ENCODE results near the gene FGF11. TPM values are rescaled to one million over a fixed set of nuclear protein-coding genes. Genes with fewer than 3 reads are reported as not detected.

FGF11 gene
- total and polyA plus RNA-seq, 2 of the 4 experiments (the other 2 are of a cell fraction) = 0.18 to 1.1 TPM

DNA sequence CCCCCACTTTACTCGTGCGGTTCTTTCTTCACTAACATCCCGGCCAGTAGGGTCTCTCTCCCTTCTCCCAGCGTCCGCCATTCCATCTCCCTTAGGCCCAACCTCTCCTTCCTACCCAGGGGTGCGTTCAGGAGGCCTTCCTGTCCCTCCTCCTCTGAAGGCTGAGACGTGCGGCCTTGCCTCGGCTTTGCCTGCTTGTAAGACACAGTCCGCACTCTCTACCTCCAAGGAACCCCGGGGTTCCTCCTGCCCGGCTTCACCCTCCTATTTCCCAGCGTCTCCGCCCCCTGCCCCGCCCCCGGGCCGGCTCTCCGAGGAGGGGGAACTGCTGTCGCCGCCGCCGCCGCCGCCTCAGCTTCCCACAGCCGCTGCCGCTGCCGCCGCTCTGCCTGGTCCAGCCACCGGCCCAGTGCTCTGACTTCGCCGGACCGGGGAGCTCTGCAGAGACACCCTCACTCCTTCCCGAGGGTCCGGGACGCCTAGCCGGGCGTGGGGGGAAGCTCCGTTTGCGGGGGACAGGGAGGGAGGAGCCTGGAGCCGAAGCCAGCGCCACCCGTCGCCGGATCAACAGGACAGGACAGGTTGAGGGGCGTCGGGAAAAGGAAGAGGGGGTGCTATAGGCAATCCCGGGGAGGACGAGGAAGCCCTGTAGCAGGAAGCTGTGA is 1.2 kb upstream of the FGF11 start:
- Histone ChIP-seq H3K4me3 (ENCODE audit: insufficient read depth, low read depth, low read length) (peak overlapping the region; percentile 12; the same call in 1 of the 2 replicates), H3K4ac (ENCODE audit: low read depth, low read length) (no peak overlapping the region)

More for the DNA sequence above, 1.2 kb upstream of the FGF11 start:
- intact Hi-C loops (cut with micrococcal nuclease) (loop anchor here (1.0 to 5.0 kb wide), 4 partner anchors 33 to 123 kb away; partner anchors contain the start of genes KCTD11, SENP3 and TMEM256), in situ Hi-C loops (cut with MboI; ENCODE audit: low sequenced_read_pairs) (no loop called here), dilution Hi-C loops (cut with HindIII; ENCODE audit: low sequenced_read_pairs, unreplicated experiment) (no loop called here)
- ChIA-PET POLR2A (ENCODE audit: unreplicated experiment) (no interaction called here), CTCF (interaction anchor here (0.6 to 1.8 kb wide), 2 partner anchors 39 to 161 kb away, joined by 6 to 10 read pairs; no protein-coding TSS in a partner anchor)
- Histone ChIP-seq H2AFZ (replicated peaks; ENCODE audit: low read length, poor library complexity) (peak overlapping the region; percentile 16), H3K9me3 (ENCODE audit: control insufficient read depth, insufficient read depth, low read length) (no peaks in the 10 kb centered on the region), H3K27ac (ENCODE audit: insufficient read depth, low read length) (no peak overlapping the region), H3K9ac (ENCODE audit: low read depth, low read length) (no peak overlapping the region; the same call in 1 of the 2 replicates), H3K4me2 (ENCODE audit: low read depth, low read length) (no peak overlapping the region), H2AK5ac (ENCODE audit: low read depth, low read length) (no peak overlapping the region), H3K27me3 (ENCODE audit: control insufficient read depth, insufficient read depth, low read length) (peaks cover 34% of the 10 kb centered on the region), H3K36me3 (ENCODE audit: control insufficient read depth, insufficient read depth, low read length) (no peaks in the 10 kb centered on the region), H4K20me1 (ENCODE audit: insufficient read depth, low read length) (peaks cover 3% of the 10 kb centered on the region; the same call in 1 of the 2 replicates), H4K5ac (ENCODE audit: low read depth, low read length) (no peak overlapping the region), H2AK9ac (replicated peaks; ENCODE audit: low read depth, low read length, poor library complexity) (peak overlapping the region; percentile 34), H2BK15ac (ENCODE audit: low read depth, low read length) (no peak overlapping the region), H3K4me1 (ENCODE audit: control insufficient read depth, insufficient read depth, low read length) (peaks cover 8% of the 10 kb centered on the region), H4K8ac (ENCODE audit: low read depth in 2 of 2, low read length in 2 of 2) (no peak overlapping the region), H3K14ac (replicated peaks; ENCODE audit: low read depth, low read length) (no peak overlapping the region), H3K23ac (ENCODE audit: low read depth, low read length) (no peak overlapping the region), H2BK120ac (ENCODE audit: low read depth, low read length) (no peak overlapping the region), H3K56ac (ENCODE audit: extremely low read depth, insufficient read depth, low read length) (no peak overlapping the region), H3K18ac (ENCODE audit: low read depth, low read length) (no peak overlapping the region), H3K79me1 (ENCODE audit: low read depth in 1 of 2, low read length in 2 of 2) (peaks cover 0 to 2% of the 10 kb centered on the region in 2 experiments; a peak in 1 of 4 replicates), H3K9me1 (ENCODE audit: insufficient read depth, low read length) (no peaks in the 10 kb centered on the region), H2BK20ac (ENCODE audit: low read depth, low read length) (no peak overlapping the region), H4K91ac (ENCODE audit: insufficient read depth, low read depth, low read length) (no peak overlapping the region), H2BK5ac (ENCODE audit: low read depth, low read length, poor library complexity, severe bottlenecking) (no peak overlapping the region)
- WGBS, 2 experiments (ENCODE audit: extremely low coverage in 2 of 2, insufficient read length in 1 of 2) = 24% methylated on average over 14 of the region's 48 CpGs; no CpG with 5 or more reads in 1 of the 2 experiments
- no peak for ATAC-seq (ENCODE audit: low read depth)
- TF ChIP-seq CHD1 (IDR thresholded peaks at IDR 0.05; ENCODE audit: low read depth, low read length) (no peak), NFE2L2 (IDR thresholded peaks at IDR 0.05; ENCODE audit: low read depth, low read length) (no peak), POLR2A (IDR thresholded peaks at IDR 0.05; ENCODE audit: low read depth, low read length) (no peak), RFX5 (IDR thresholded peaks at IDR 0.05; ENCODE audit: low read depth, low read length) (no peak)
- TF ChIP-seq, protein P1, sequence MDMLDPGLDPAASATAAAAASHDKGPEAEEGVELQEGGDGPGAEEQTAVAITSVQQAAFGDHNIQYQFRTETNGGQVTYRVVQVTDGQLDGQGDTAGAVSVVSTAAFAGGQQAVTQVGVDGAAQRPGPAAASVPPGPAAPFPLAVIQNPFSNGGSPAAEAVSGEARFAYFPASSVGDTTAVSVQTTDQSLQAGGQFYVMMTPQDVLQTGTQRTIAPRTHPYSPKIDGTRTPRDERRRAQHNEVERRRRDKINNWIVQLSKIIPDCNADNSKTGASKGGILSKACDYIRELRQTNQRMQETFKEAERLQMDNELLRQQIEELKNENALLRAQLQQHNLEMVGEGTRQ (IDR thresholded peaks at IDR 0.05; ENCODE audit: low read depth, low read length) = no peak
- TF ChIP-seq, protein P2, sequence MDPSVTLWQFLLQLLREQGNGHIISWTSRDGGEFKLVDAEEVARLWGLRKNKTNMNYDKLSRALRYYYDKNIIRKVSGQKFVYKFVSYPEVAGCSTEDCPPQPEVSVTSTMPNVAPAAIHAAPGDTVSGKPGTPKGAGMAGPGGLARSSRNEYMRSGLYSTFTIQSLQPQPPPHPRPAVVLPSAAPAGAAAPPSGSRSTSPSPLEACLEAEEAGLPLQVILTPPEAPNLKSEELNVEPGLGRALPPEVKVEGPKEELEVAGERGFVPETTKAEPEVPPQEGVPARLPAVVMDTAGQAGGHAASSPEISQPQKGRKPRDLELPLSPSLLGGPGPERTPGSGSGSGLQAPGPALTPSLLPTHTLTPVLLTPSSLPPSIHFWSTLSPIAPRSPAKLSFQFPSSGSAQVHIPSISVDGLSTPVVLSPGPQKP (IDR thresholded peaks at IDR 0.05; ENCODE audit: borderline replicate concordance, low read depth, low read length) = no peak
- BruUV-seq (replicated peaks) = no TSS peak
- DNase-seq = no peak
